ENCODE measurements around the gene CNOT6.

CNOT6 gene

GRCh38 chr5:180519098-180519497 is 24.9 kb downstream of the CNOT6 start:
- H3K4me1 ChIP-seq (ENCODE audit: control insufficient read depth in 1 of 2, insufficient read depth in 1 of 2, low read depth in 1 of 2, low read length in 1 of 2) = peaks cover 73 to 74% of the 10 kb centered on the region in 2 experiments
- no peaks in the 10 kb centered on the region for H3K27me3 ChIP-seq
- peak overlapping the region in 1 of 2 experiments; percentile 28 for H3K4me3 ChIP-seq (ENCODE audit: low read depth in 1 of 2, low read length in 1 of 2)
- no peaks in the 10 kb centered on the region for H3K36me3 ChIP-seq
- TF ChIP-seq CTCF (IDR thresholded peaks at IDR 0.05) = peak; percentile 31
- peak overlapping the region; percentile 85 for H3K27ac ChIP-seq
- no peaks in the 10 kb centered on the region for H3K9me3 ChIP-seq

DNA sequence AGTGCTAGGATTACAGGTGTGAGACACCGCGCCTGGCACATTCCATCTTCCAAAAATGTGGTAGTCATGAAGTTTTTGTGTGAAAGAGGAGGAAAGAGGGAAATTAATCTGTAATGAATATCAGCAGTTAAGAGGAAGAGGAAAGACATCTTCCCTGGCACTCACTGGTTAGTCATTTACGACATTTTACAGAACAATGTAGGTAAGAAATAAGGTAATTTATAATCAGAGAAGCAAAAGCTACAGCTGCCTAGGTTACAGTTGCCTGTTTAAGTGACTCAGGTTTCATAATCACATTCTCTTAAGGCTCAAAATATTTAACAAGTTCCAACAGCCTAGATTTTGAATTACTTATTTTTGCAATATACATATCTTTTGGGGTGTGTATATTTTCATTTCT is 26.9 kb downstream of the CNOT6 start:
- H3K4me3 ChIP-seq (ENCODE audit: low read depth in 1 of 2, low read length in 1 of 2) = no peak overlapping the region
- H3K27ac ChIP-seq = peak overlapping the region; percentile 85
- H3K4me1 ChIP-seq (ENCODE audit: control insufficient read depth in 1 of 2, insufficient read depth in 1 of 2, low read depth in 1 of 2, low read length in 1 of 2) = peaks cover 55 to 62% of the 10 kb centered on the region in 2 experiments
- TF ChIP-seq CTCF (IDR thresholded peaks at IDR 0.05) = no peak
- no peaks in the 10 kb centered on the region for H3K36me3 ChIP-seq
- H3K27me3 ChIP-seq = no peaks in the 10 kb centered on the region
- H3K9me3 ChIP-seq = no peaks in the 10 kb centered on the region

GRCh38 chr5:180521591-180521990 is 27.4 kb downstream of the CNOT6 start:
- Histone ChIP-seq H3K9me3 (no peaks in the 10 kb centered on the region), H3K27me3 (no peaks in the 10 kb centered on the region), H3K4me3 (ENCODE audit: low read depth in 1 of 2, low read length in 1 of 2) (no peak overlapping the region), H3K36me3 (no peaks in the 10 kb centered on the region), H3K4me1 (ENCODE audit: control insufficient read depth in 1 of 2, insufficient read depth in 1 of 2, low read depth in 1 of 2, low read length in 1 of 2) (peaks cover 55 to 62% of the 10 kb centered on the region in 2 experiments), H3K27ac (peak overlapping the region; percentile 85)
- TF ChIP-seq CTCF (IDR thresholded peaks at IDR 0.05) = no peak

DNA sequence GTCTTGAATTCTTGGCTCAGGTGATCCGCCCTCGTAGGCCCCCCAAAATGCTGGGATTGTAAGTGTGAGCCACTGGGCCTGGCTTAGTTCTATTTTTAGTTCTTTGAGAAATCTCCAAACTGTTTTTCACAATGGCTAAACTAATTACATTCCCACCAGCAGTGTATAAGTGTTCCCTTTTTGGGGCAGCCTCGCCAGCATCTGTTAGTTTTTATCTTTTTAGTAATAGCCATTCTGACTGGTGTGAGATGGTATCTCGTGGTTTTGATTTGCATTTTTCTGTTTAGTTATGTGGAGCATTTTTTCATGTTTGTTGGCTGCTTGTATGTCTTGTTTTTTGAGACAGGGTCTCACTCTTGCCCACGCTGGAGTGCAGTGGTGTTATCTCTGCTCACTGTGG is 28.2 kb downstream of the CNOT6 start:
- peak overlapping the region; percentile 85 for H3K27ac ChIP-seq
- no peak overlapping the region for H3K4me3 ChIP-seq (ENCODE audit: low read depth in 1 of 2, low read length in 1 of 2)
- no peak for TF ChIP-seq CTCF (IDR thresholded peaks at IDR 0.05)
- H3K27me3 ChIP-seq = no peaks in the 10 kb centered on the region
- H3K9me3 ChIP-seq = no peaks in the 10 kb centered on the region
- H3K36me3 ChIP-seq = no peaks in the 10 kb centered on the region
- H3K4me1 ChIP-seq (ENCODE audit: control insufficient read depth in 1 of 2, insufficient read depth in 1 of 2, low read depth in 1 of 2, low read length in 1 of 2) = peaks cover 52 to 62% of the 10 kb centered on the region in 2 experiments

DNA sequence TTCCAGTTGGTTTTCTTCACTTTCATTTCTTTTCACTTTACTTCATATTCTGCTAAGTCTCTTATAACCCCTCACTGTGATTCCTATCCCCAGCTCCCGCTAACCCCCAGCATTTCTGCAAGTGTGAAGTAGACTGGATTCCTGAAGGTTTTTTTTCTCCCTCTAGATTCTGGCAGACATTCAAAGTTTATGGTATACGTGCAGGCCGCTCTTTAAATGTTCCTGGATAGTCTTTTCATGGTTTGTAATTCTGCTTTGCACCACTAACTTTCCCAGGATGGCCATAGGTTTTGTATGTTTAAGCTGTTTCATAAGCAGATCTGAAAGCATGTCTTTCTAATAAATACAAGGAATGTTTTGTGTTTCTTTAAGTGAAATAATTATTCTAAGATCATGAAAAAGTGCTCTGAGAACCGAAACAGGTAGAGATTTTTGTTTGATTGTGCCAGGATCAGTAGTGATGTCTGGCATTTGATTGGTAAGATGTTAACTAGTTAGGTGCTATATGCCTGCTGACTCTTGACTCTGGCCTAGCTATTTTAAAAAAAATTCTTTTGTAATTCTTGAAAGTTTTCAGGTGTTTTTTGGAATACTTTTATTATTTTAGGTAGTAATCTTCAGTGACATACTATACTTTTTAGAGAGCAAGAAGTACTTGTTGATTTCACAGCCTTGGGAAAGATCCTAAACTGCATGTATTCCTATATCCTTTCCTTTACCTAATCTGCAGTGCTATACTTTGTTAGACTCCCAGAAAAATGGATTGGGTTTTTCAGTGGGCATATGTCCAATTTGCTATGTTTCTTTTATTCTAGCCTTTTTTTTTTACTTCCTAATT is 29.7 kb downstream of the CNOT6 start:
- H3K4me1 ChIP-seq (ENCODE audit: control insufficient read depth in 1 of 2, insufficient read depth in 1 of 2, low read depth in 1 of 2, low read length in 1 of 2) = peaks cover 39 to 53% of the 10 kb centered on the region in 2 experiments
- H3K4me3 ChIP-seq (ENCODE audit: low read depth in 1 of 2, low read length in 1 of 2) = no peak overlapping the region
- H3K27me3 ChIP-seq = no peaks in the 10 kb centered on the region
- no peaks in the 10 kb centered on the region for H3K36me3 ChIP-seq
- peak overlapping the region; percentile 29 for H3K27ac ChIP-seq
- H3K9me3 ChIP-seq = no peaks in the 10 kb centered on the region
- no peak for TF ChIP-seq CTCF (IDR thresholded peaks at IDR 0.05)

Data from neutrophil (primary cell).